ENCODE data around the gene ORMDL1.

- no peak for TF ChIP-seq CTCF (IDR thresholded peaks at IDR 0.05; ENCODE audit: borderline replicate concordance, extremely low read depth, low read length, poor library complexity, severe bottlenecking)
- no peak for TF ChIP-seq EZH2 (IDR thresholded peaks at IDR 0.05; ENCODE audit: borderline replicate concordance, low read depth, low read length, severe bottlenecking)
These were observed 21.9 kb downstream of the ORMDL1 start for GRCh38 chr2:189762229-189762550.
